Measurements from ENCODE around the gene HUWE1.

- no peak for TF ChIP-seq CTCF (IDR thresholded peaks at IDR 0.05)
- TF ChIP-seq POLR2AphosphoS5 (IDR thresholded peaks at IDR 0.05), result no peak
Measured at GRCh38 chrX:53694642-53695041, 8.1 kb upstream of the HUWE1 start.
